Endothelial cell of umbilical vein (primary cell): ENCODE data around the gene DDX51. TPM values are rescaled to one million over a fixed set of nuclear protein-coding genes. Genes with fewer than 3 reads are reported as not detected.

ENCODE experiments used
- BruUV-seq: library from RNA; stranded (reverse); fragments of 400-500 nt; replicated peaks from 2 replicates; lab custom pipeline; 2021; lab: Mats Ljungman, UMichigan
- CTCF ChIA-PET: fragments of 300-600, 350-600 bp; sonication (Branson Sonifier 250); formaldehyde crosslinking; loops from one replicate; lab custom pipeline; 2021; ENCODE audit warnings: antibody characterized with exemption, inconsistent platforms; lab: Charles Lee
- POLR2A ChIA-PET: fragments of 300-600, 350-600 bp; sonication (Branson Sonifier 250); formaldehyde crosslinking; loops from one replicate; lab custom pipeline; 2021; ENCODE audit warnings: antibody characterized with exemption, inconsistent platforms; lab: Charles Lee
- DNase-seq: peaks from one replicate; pipeline ENCODE4 v3.0.0-alpha.2; 2011; ENCODE audit warnings: low read depth, low spot score
- FAIRE-seq: peaks from 2 replicates; lab custom pipeline; 2011; peaks lifted over from hg19 to GRCh38; lab: Jason Lieb, UNC
- H2AFZ ChIP-seq: 2 replicates; pipeline ENCODE4 v1.6.0; 2012; ENCODE audit warnings: low read depth, low read length, control low read depth, inconsistent platforms
- H3K27ac ChIP-seq: 2 replicates; pipeline ENCODE4 v1.5.1; 2011; ENCODE audit warnings: low read depth, mild to moderate bottlenecking, control low read depth, low read length, moderate library complexity; ENCODE audit not compliant: insufficient read depth
- H3K27me3 ChIP-seq, 2 experiments: 2 replicates each; pipeline versions ENCODE4 v1.6.0 to v1.6.1; 2011; ENCODE audit warnings: low read length in 2 of 2, mixed read lengths in 1 of 2; ENCODE audit not compliant: control insufficient read depth in 2 of 2, insufficient read depth in 2 of 2
- H3K36me3 ChIP-seq, 2 experiments: 2 replicates in 1 of 2; 3 replicates in 1 of 2; pipeline ENCODE4 v1.5.1; 2011; ENCODE audit warnings: low read length in 2 of 2, mild to moderate bottlenecking in 1 of 2, moderate library complexity in 1 of 2; ENCODE audit not compliant: control insufficient read depth in 2 of 2, insufficient read depth in 2 of 2; ENCODE audit errors: extremely low read depth in 1 of 2
- H3K4me1 ChIP-seq: 3 replicates; pipeline ENCODE4 v1.5.1; 2011; ENCODE audit warnings: mild to moderate bottlenecking, low read length; ENCODE audit not compliant: control insufficient read depth, insufficient read depth; ENCODE audit errors: extremely low read depth
- H3K4me2 ChIP-seq: 2 replicates; pipeline ENCODE4 v1.6.1; 2011; ENCODE audit warnings: low read length, control low read depth, mixed read lengths; ENCODE audit not compliant: insufficient read depth
- H3K4me3 ChIP-seq, 3 experiments: fragments of 200-600 bp in 1 of 3; sonication (generic), shearing (Covaris generic) in 1 of 3; replicated peaks in 1 of 3; 2 replicates each; pipeline ENCODE4 v1.5.1; 2011 to 2016; ENCODE audit warnings: control low read depth in 3 of 3, low read length in 3 of 3, mild to moderate bottlenecking in 2 of 3, inconsistent platforms in 1 of 3, low read depth in 1 of 3, moderate library complexity in 1 of 3; ENCODE audit not compliant: insufficient read depth in 1 of 3
- H3K79me2 ChIP-seq: 2 replicates; pipeline ENCODE4 v1.6.0; 2012; ENCODE audit warnings: low read length, inconsistent platforms; ENCODE audit not compliant: control insufficient read depth, insufficient read depth
- H3K9ac ChIP-seq: replicated peaks from 2 replicates; pipeline ENCODE3; 2011; ENCODE audit warnings: low read length, control low read depth; ENCODE audit not compliant: insufficient read depth; ENCODE audit errors: extremely low read depth
- H3K9me1 ChIP-seq: replicated peaks from 3 replicates; pipeline ENCODE4 v1.6.0; 2011; ENCODE audit warnings: mild to moderate bottlenecking, low read length; ENCODE audit not compliant: control insufficient read depth, insufficient read depth; ENCODE audit errors: extremely low read depth
- H3K9me3 ChIP-seq: replicated peaks from 2 replicates; pipeline ENCODE4 v1.5.1; 2012; ENCODE audit warnings: low read length, inconsistent platforms; ENCODE audit not compliant: control insufficient read depth, insufficient read depth
- H4K20me1 ChIP-seq: replicated peaks from 2 replicates; pipeline ENCODE3; 2011; ENCODE audit warnings: mild to moderate bottlenecking, low read length; ENCODE audit not compliant: control insufficient read depth, insufficient read depth; ENCODE audit errors: extremely low read depth
- EZH2 ChIP-seq: IDR thresholded peaks from 2 replicates; pipeline ENCODE4 v1.6.1; 2012; ENCODE audit warnings: borderline replicate concordance, low read depth, mild to moderate bottlenecking, moderate library complexity, low read length, inconsistent platforms; ENCODE audit not compliant: severe bottlenecking
- FOS ChIP-seq: IDR thresholded peaks from 2 replicates; pipeline ENCODE4 v1.6.1; 2011; ENCODE audit warnings: mild to moderate bottlenecking, low read length, moderate library complexity, borderline replicate concordance; ENCODE audit not compliant: insufficient read depth
- GATA2 ChIP-seq: IDR thresholded peaks from 2 replicates; pipeline ENCODE4 v1.7.0; 2011; ENCODE audit warnings: low read depth, mild to moderate bottlenecking, moderate library complexity, mixed read lengths, low read length; ENCODE audit not compliant: insufficient read length, insufficient read depth
- JUN ChIP-seq: IDR thresholded peaks from 2 replicates; pipeline ENCODE4 v1.6.1; 2011; ENCODE audit warnings: borderline replicate concordance, low read depth; ENCODE audit not compliant: insufficient read length, insufficient read depth
- MYC ChIP-seq: IDR thresholded peaks from one replicate; pipeline ENCODE4 v1.6.1; 2011; ENCODE audit warnings: mild to moderate bottlenecking, low read depth, low read length
- POLR2A ChIP-seq: IDR thresholded peaks from 2 replicates; pipeline ENCODE4 v1.6.1; 2012; ENCODE audit warnings: low read depth, mild to moderate bottlenecking, control low read depth, low read length
- POLR2AphosphoS5 ChIP-seq: IDR thresholded peaks from 2 replicates; pipeline ENCODE4 v1.6.1; 2012; ENCODE audit warnings: low read depth, mild to moderate bottlenecking, control low read depth, low read length, moderate library complexity; ENCODE audit not compliant: insufficient read depth
- dilution Hi-C: fragments of 300-500 bp; cut with MboI; formaldehyde crosslinking; loops from one replicate; pipeline ENCODE4 v1.15.0; 2019; ENCODE audit warnings: low sequenced_read_pairs; ENCODE audit not compliant: extremely low pct_ligation_motif_present
- intact Hi-C: fragments of 100-400 bp; cut with micrococcal nuclease; formaldehyde crosslinking; loops from one replicate; pipeline ENCODE4 v1.10.0; 2022
- polyA plus RNA-seq, 4 experiments: library from polyadenylated mRNA; depleted of rRNA in 3 of 4; stranded (reverse) in 3 of 4; unstranded in 1 of 4; fragments of >200 nt; gene quantifications; 2 replicates each; pipeline versions ENCODE4 v1.2.1 to v1.2.3, GENCODE V29; 2011 to 2012; ENCODE audit warnings: missing spikeins in 1 of 4
- total RNA-seq: library from RNA; stranded (reverse); gene quantifications from 2 replicates; pipeline ENCODE4 v1.2.3, GENCODE V29; 2021
- TF ChIP-seq, protein P1 (sequence below): IDR thresholded peaks from 2 replicates; pipeline ENCODE4 v1.6.1; 2011; ENCODE audit not compliant: insufficient read depth, insufficient read length
- TF ChIP-seq, protein P2 (sequence below), 2 donors: IDR thresholded peaks; 1 replicate in 1 of 2; 2 replicates in 1 of 2; pipeline ENCODE4 v1.5.1; 2011; ENCODE audit warnings: low read length in 2 of 2, mild to moderate bottlenecking in 2 of 2, moderate library complexity in 2 of 2, control low read depth in 1 of 2, inconsistent platforms in 1 of 2, low read depth in 1 of 2; ENCODE audit not compliant: insufficient read depth in 1 of 2; ENCODE audit errors: extremely low read depth in 1 of 2

DDX51 gene
- total and polyA plus RNA-seq, 2 donors (not counting 3 experiments of a cell fraction or from before 2014, with no cell fraction given) = 11.4 to 23.5 TPM

DNA sequence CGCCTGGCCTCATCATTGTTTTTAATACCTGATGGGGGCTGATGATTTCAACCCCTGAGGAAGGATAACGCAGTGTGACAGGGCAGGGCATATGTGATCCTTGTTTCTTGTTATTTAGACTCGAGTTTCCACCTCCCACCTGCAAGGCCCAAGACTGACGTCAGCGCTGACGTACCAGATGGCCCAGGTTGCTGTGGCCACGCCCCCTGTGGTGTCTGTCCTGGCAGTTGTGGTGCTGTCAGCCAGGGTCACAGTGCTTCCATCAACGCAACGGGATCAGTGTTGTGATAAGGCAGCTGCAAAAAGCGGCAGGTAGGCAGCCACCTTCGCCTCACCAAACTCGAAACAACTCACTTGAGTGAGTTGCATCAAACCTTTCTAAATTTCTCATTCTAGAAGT is 18.4 kb downstream of the DDX51 start:
- Histone ChIP-seq H3K4me3 (no peak overlapping the region), H3K9me3 (no peaks in the 10 kb centered on the region), H3K9me1 (no peaks in the 10 kb centered on the region), H3K27me3 (no peaks in the 10 kb centered on the region), H2AFZ (no peak overlapping the region), H3K27ac (no peak overlapping the region), H3K4me1 (no peaks in the 10 kb centered on the region), H3K4me2 (no peak overlapping the region), H3K79me2 (no peaks in the 10 kb centered on the region), H4K20me1 (no peaks in the 10 kb centered on the region), H3K9ac (no peak overlapping the region), H3K36me3 (peaks cover 3 to 29% of the 10 kb centered on the region in 2 experiments)
- POLR2A ChIA-PET = no interaction called here
- TF ChIP-seq FOS (no peak), POLR2AphosphoS5 (no peak), JUN (no peak), MYC (no peak), GATA2 (no peak), EZH2 (no peak), POLR2A (no peak)
- TF ChIP-seq, protein P1, sequence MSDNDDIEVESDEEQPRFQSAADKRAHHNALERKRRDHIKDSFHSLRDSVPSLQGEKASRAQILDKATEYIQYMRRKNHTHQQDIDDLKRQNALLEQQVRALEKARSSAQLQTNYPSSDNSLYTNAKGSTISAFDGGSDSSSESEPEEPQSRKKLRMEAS = no peak
- TF ChIP-seq, protein P2, sequence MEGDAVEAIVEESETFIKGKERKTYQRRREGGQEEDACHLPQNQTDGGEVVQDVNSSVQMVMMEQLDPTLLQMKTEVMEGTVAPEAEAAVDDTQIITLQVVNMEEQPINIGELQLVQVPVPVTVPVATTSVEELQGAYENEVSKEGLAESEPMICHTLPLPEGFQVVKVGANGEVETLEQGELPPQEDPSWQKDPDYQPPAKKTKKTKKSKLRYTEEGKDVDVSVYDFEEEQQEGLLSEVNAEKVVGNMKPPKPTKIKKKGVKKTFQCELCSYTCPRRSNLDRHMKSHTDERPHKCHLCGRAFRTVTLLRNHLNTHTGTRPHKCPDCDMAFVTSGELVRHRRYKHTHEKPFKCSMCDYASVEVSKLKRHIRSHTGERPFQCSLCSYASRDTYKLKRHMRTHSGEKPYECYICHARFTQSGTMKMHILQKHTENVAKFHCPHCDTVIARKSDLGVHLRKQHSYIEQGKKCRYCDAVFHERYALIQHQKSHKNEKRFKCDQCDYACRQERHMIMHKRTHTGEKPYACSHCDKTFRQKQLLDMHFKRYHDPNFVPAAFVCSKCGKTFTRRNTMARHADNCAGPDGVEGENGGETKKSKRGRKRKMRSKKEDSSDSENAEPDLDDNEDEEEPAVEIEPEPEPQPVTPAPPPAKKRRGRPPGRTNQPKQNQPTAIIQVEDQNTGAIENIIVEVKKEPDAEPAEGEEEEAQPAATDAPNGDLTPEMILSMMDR (IDR thresholded peaks at IDR 0.05; ENCODE audit: extremely low read depth in 1 of 2, insufficient read depth in 1 of 2, low read depth in 1 of 2, low read length in 2 of 2) = no peak
- intact Hi-C loops (no loop called here), dilution Hi-C loops (no loop called here)
- CTCF ChIA-PET = interaction anchor here (0.7 kb wide), 1 partner anchor 79 kb away, joined by 4 read pairs; no protein-coding TSS in a partner anchor
- BruUV-seq = no TSS peak
- DNase-seq (no peak), FAIRE-seq (no peak)
